Stimulated activated CD8-positive, alpha-beta memory T cell treated with anti-CD3 and anti-CD28 coated beads, Interleukin-7, amount 100 ng/mL, for 48 hours (primary cell): ENCODE data around the gene LSM4.

Source experiments
- DNase-seq, 2 donors: peaks; one replicate each; pipeline ENCODE4 v3.0.0-alpha.2; 2020; ENCODE audit warnings: low read depth in 1 of 2; ENCODE audit errors: extremely low read depth in 1 of 2

Gene LSM4

DNA sequence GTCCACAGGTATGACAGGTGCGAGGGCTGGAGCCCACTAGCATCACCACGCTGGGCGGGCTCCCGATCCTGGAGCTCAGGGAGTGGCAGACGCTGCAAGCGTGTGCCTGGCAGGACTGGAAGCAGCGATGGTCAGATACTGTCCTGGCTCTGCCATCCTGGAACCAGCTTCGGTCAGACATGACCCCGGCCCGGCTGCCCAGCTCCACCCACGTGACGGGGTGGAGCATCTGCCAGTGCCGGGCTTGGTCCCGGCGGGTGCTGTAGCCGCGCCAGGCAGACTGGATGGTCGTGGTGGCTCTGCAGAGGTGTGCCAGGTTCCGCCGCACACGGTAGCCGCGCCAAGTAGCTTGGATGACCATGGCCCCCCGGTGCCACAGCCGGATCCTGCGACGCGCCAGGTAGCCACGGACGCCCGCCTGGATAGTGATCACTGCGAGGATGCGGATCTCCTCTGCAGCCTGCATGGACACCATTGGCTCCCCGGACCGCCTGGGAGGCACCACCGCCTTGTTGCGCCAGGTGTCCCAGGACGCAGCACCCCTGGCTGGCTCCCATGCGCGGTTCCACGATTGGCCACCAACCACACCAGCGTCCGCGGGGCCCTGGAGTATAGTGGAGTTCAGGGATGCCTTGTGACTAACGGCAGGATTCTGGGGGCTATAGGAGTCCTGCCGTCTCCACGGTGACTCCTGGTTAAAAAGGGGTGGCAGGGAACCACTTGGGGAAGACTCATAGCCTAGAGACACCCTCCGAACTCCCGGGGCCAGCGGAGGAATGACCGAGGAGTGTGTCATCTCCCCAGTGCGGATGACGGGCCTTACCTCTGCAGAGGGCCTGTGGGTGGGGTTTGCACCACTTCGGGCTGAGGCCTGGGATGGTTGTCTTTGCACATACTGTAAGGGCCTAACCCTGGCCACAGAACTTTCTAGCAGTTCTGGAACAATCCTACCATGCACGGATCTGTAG is 65.1 kb downstream of the LSM4 start:
- no peak for DNase-seq
